GOT3 (cell line): ENCODE data around the gene RCAN3.
"Not testable (repeated sequence)": the region's sequence is repeated elsewhere in the genome, so short reads cannot be mapped to it uniquely, and the experiment has no call there.

Experiments
- DNase-seq: peaks from one replicate; lab custom pipeline; 2025; ENCODE audit warnings: mixed read lengths; lab: John Stamatoyannopoulos, UW

RCAN3 gene

GRCh38 chr1:24514946-24515345 lies 12.3 kb downstream of the RCAN3 start:
- DNase-seq: no peak

- not testable (repeated sequence) for DNase-seq
These were observed 13.1 kb downstream of the RCAN3 start for GRCh38 chr1:24515671-24516209.

- no peak for DNase-seq
These were observed 13.9 kb downstream of the RCAN3 start for GRCh38 chr1:24516506-24516905.

DNA sequence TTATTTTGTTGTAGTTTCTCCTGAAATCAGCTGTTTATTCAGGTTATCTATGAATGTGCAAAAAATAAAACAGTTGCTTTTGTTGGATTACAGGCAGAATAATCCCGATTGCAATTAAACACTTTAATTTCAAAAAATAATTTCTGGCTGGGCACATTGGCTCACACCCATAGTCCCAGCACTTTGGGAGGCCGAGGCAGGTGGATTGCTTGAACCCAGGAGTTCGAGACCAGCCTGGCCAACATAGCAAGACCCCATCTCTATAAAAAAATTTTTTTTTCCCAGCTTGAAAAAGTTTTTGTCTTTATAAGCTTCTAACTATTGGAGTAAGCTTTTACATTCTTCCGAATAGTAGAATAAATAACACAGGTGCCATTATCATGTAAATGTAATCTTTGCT lies 15.3 kb downstream of the RCAN3 start:
- DNase-seq: no peak

DNA sequence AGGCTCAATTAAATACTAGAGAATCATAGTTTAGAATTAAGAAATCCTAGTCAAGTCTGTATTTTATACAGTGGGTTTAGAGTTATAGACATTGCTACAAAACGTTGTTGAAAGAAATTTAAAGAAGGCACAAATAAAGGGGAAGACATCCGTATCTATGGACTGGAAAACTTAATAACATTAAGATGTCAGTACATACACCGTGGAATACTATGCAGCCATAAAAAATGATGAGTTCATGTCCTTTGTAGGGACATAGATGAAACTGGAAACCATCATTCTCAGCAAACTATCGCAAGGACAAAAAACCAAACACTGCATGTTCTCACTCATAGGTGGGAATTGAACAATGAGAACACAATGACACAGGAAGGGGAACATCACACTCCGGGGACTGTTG lies 17.6 kb downstream of the RCAN3 start:
- not testable (repeated sequence) for DNase-seq

DNA sequence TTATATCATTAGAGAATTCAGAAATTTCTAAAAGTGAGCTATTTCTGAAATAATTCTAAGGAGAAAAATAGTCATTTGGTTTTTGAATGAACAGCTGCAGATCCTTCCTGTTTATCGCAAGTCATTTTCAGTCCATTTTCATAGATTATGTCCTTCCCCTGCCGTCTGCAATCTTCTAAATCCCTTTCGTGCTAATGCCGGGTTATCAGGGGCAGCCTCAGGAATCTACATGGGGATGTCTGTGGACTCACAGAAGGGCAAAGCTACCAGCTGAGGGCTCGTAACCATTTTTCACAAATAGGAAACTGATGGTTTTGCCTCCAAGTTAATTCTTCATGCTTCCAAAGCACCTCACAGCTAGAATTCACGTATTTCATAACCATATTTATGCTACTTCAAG lies 23.0 kb downstream of the RCAN3 start:
- DNase-seq: no peak

GRCh38 chr1:24526045-24526444 lies 23.4 kb downstream of the RCAN3 start:
- no peak for DNase-seq

GRCh38 chr1:24526940-24527542 lies 24.4 kb downstream of the RCAN3 start:
- no peak for DNase-seq

GRCh38 chr1:24528744-24529143 lies 26.1 kb downstream of the RCAN3 start:
- no peak for DNase-seq

- DNase-seq: not testable (repeated sequence)
These were observed 26.7 kb downstream of the RCAN3 start for GRCh38 chr1:24529292-24529691.

- DNase-seq: no peak
These were observed 32.4 kb downstream of the RCAN3 start for GRCh38 chr1:24535021-24535424.

- no peak for DNase-seq
These were observed 33.1 kb downstream of the RCAN3 start for GRCh38 chr1:24535778-24536177.

DNA sequence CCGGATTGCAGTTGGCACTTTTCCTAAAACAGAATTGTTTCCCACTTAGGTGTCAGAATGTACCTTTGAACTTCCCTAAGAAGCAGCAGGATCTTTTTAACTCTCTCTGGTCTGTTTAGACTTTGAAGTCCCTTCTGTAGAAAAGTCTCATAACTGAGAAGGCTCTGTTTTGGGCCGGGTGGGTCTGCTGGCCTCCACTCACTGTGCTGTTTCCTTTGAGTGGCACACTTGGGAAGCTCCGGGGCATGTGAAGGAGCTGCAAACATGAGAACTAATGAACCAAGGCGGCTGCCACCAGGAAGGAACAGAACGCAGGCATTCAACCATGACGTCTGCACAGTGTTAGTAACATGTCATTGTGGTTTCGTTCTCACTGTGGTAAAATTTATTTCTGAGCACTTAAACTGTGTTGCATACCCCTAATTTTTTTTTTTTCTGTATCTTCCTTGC lies 33.8 kb downstream of the RCAN3 start:
- DNase-seq: no peak

- no peak for DNase-seq
These were observed 37.6 kb downstream of the RCAN3 start for GRCh38 chr1:24540051-24540905.

DNA sequence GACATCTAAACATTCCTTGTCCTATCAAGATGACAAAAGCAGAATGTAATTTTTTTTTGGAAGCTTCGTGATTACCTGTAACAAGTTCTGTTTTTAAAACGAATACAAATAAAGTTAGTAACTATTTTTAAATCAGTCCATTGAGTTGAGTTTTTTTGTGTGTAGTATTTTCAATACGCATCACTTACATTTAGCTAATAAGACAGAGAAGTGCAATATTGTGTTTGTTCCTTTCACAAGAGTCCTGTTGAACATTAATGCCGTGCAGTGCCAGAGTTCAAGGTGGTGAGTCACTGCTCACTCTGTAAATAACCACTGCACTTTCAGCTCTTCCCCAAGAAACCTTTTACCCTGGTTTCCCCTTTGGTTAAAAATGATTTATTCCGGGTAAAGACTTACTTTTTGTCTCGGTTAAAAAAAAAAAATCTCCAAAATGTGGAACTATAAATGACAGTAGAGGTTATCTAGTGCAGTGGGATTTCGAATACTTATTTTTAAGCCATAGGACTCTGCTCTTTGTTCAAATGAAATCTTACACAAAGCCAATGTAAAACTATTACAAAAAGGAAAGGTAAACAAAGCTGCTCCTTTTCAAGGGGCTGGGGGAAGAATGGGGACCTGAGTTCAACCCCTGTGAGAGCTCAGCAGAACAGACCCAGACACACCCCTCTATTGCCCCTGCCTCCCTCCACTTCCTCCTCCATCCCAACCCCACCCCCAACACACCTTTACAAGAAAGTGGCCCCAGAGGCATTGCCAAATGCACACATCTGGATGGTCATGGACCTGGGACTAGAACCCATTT lies 38.5 kb downstream of the RCAN3 start:
- no peak for DNase-seq

DNA sequence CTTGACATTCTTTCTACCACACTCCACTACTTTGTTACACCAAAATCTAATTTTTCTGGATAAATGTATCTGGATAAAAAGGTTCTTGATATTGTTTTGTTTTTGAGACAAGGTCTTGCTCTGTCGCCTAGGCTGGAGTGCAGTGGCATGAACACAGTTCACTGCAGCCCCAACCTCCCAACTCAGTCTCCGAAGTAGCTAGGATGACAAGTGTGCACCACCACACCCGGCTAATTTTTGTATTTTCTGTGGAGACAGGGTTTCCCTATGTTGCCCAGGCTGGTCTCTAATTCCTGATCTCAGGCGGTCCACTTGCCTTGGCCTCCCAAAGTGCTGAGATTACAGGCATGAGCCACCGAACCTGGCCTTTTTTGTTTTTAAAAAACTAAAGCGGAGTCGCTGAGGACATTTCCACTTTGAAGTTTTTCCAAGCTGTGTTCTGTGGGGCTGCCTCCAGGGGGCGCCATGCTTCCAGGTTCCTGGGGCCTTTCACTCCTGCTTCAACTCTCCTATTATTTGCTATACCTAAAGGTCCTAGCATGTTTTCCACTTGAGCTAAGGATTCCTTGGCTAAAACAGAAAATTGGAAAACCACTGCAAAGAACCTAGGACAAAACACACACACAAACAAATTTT lies 39.2 kb downstream of the RCAN3 start:
- DNase-seq: no peak

DNA sequence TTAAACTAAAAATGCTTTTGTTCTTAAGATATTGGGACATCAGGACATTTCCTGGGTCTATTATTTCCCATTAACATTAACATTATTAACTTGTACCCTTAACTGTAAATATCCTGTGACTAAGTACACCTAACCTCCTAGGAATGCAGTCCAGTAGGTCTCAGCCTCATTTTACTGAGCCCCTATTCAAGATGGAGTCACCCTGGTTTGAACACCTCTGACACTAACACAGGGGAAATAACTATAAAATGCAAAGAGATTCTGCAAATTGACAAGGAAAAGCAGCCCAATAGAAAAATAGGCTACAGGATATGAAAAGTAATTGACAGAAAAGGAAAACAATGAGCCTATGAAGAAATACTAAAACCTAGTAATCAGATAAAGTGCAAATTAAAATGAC lies 41.6 kb downstream of the RCAN3 start:
- no peak for DNase-seq

DNA sequence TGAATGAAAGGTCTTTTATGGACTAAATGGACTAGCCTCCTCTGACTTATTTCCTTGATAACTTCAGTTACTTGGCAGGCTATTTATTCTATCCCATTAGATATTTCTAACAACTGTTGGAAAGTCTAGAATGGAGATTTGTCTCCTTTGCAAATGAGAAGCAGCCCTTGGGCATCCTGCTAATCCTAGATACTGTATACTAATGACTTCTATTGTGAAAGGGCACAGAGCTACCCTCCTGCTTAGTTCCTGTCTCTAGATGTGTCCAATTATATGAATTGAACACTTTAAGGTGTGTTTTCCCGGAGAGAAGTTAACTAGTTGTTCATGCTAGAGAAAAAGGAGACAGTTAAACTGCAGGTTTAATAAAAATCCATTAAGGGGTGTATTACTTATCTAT lies 43.0 kb downstream of the RCAN3 start:
- DNase-seq: no peak

- DNase-seq: no peak
These were observed 44.6 kb downstream of the RCAN3 start for GRCh38 chr1:24547195-24547594.

- DNase-seq: no peak
These were observed 45.4 kb downstream of the RCAN3 start for GRCh38 chr1:24548070-24548469.

- DNase-seq: not testable (repeated sequence)
These were observed 46.6 kb downstream of the RCAN3 start for GRCh38 chr1:24549210-24549609.
